Ishikawa (cell line): Measurements from ENCODE around the gene CDYL2.

Experiments used
- CEBPB ChIP-seq: IDR thresholded peaks from 2 replicates; pipeline ENCODE4 v1.6.1; 2012
- CREB1 ChIP-seq: IDR thresholded peaks from 2 replicates; pipeline ENCODE4 v1.6.1; 2012; ENCODE audit warnings: low read depth
- EGR1 ChIP-seq: IDR thresholded peaks from 2 replicates; pipeline ENCODE4 v1.6.1; 2012
- EP300 ChIP-seq: IDR thresholded peaks from 2 replicates; pipeline ENCODE4 v1.6.1; 2012; ENCODE audit warnings: borderline replicate concordance
- FOXM1 ChIP-seq: IDR thresholded peaks from 2 replicates; pipeline ENCODE4 v1.6.1; 2012; ENCODE audit warnings: low read depth, borderline replicate concordance
- MAX ChIP-seq: IDR thresholded peaks from 2 replicates; pipeline ENCODE4 v1.6.1; 2012
- NFIC ChIP-seq: IDR thresholded peaks from 2 replicates; pipeline ENCODE4 v1.6.1; 2012
- RAD21 ChIP-seq: IDR thresholded peaks from 2 replicates; pipeline ENCODE4 v1.6.1; 2012; ENCODE audit warnings: low read depth
- TAF1 ChIP-seq: IDR thresholded peaks from 2 replicates; pipeline ENCODE4 v1.6.1; 2012; ENCODE audit warnings: low read depth, mild to moderate bottlenecking
- TCF12 ChIP-seq: IDR thresholded peaks from 2 replicates; pipeline ENCODE4 v1.6.1; 2012; ENCODE audit warnings: low read depth
- YY1 ChIP-seq: IDR thresholded peaks from 2 replicates; pipeline ENCODE4 v1.6.1; 2012; ENCODE audit warnings: low read depth
- ZBTB7A ChIP-seq: IDR thresholded peaks from 2 replicates; pipeline ENCODE4 v1.6.1; 2012; ENCODE audit warnings: low read depth
- TF ChIP-seq, protein P1 (sequence below): IDR thresholded peaks from 2 replicates; pipeline ENCODE4 v1.6.1; 2012; ENCODE audit warnings: low read depth, mild to moderate bottlenecking

DNA sequence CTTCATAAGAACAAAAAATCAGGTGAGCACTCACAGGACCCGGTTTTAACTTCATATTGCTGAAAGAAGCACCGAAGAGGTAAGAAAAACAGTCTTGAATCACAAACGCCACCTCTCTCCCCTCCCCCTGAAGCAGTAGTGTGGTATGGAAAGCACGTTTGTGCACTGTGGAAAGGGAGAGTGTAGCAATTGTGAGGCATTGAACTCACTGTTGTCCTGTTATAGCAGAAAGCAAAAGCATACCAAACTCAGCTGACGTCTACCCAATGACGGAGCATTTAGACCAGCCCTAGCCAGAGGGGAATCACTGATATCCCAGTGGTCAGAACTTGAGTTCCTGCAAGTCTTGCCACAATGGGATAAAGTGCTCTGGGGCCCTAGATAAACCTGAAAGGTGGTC is 164.8 kb downstream of the CDYL2 start:
- no peak for TF ChIP-seq EP300
- no peak for TF ChIP-seq RAD21
- TF ChIP-seq CEBPB: no peak
- TF ChIP-seq ZBTB7A: no peak
- TF ChIP-seq TAF1: no peak
- no peak for TF ChIP-seq TCF12
- TF ChIP-seq CREB1: no peak
- TF ChIP-seq, protein P1, sequence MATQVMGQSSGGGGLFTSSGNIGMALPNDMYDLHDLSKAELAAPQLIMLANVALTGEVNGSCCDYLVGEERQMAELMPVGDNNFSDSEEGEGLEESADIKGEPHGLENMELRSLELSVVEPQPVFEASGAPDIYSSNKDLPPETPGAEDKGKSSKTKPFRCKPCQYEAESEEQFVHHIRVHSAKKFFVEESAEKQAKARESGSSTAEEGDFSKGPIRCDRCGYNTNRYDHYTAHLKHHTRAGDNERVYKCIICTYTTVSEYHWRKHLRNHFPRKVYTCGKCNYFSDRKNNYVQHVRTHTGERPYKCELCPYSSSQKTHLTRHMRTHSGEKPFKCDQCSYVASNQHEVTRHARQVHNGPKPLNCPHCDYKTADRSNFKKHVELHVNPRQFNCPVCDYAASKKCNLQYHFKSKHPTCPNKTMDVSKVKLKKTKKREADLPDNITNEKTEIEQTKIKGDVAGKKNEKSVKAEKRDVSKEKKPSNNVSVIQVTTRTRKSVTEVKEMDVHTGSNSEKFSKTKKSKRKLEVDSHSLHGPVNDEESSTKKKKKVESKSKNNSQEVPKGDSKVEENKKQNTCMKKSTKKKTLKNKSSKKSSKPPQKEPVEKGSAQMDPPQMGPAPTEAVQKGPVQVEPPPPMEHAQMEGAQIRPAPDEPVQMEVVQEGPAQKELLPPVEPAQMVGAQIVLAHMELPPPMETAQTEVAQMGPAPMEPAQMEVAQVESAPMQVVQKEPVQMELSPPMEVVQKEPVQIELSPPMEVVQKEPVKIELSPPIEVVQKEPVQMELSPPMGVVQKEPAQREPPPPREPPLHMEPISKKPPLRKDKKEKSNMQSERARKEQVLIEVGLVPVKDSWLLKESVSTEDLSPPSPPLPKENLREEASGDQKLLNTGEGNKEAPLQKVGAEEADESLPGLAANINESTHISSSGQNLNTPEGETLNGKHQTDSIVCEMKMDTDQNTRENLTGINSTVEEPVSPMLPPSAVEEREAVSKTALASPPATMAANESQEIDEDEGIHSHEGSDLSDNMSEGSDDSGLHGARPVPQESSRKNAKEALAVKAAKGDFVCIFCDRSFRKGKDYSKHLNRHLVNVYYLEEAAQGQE: no peak
- TF ChIP-seq YY1: no peak
- TF ChIP-seq NFIC: no peak
- no peak for TF ChIP-seq FOXM1
- TF ChIP-seq EGR1: no peak
- TF ChIP-seq MAX: no peak
